PC-3 (cell line): ENCODE measurements around the gene NAP1L1.

Experiments
- CTCF ChIP-seq: fragments of 300-600 bp; sonication (generic); conservative IDR thresholded peaks from 2 replicates; pipeline ENCODE4 v1.5.1; 2017; ENCODE audit warnings: antibody characterized with exemption, low read depth, mild to moderate bottlenecking, low read length
- EZH2 ChIP-seq: fragments of 300-600 bp; sonication (generic); IDR thresholded peaks from one replicate; pipeline ENCODE4 v1.6.1; 2017; ENCODE audit warnings: antibody characterized with exemption, mild to moderate bottlenecking, low read length; ENCODE audit not compliant: unreplicated experiment
- EZH2phosphoT487 ChIP-seq: fragments of 300-600 bp; sonication (generic); IDR thresholded peaks from 2 replicates; pipeline ENCODE4 v1.6.1; 2018; ENCODE audit warnings: mild to moderate bottlenecking, antibody characterized with exemption, low read length, borderline replicate concordance

GRCh38 chr12:76018111-76018510 is 66.4 kb downstream of the NAP1L1 start:
- TF ChIP-seq CTCF (no peak), EZH2phosphoT487 (no peak), EZH2 (no peak)
